Endothelial cell of umbilical vein (primary cell): ENCODE data around the gene AHRR. TPM values are rescaled to one million over a fixed set of nuclear protein-coding genes. Genes with fewer than 3 reads are reported as not detected.

Experiments used
- BruUV-seq: library from RNA; stranded (reverse); fragments of 400-500 nt; replicated peaks from 2 replicates; lab custom pipeline; 2021; lab: Mats Ljungman, UMichigan
- CTCF ChIA-PET: fragments of 300-600, 350-600 bp; sonication (Branson Sonifier 250); formaldehyde crosslinking; loops from one replicate; lab custom pipeline; 2021; ENCODE audit warnings: antibody characterized with exemption, inconsistent platforms; lab: Charles Lee
- POLR2A ChIA-PET: fragments of 300-600, 350-600 bp; sonication (Branson Sonifier 250); formaldehyde crosslinking; loops from one replicate; lab custom pipeline; 2021; ENCODE audit warnings: antibody characterized with exemption, inconsistent platforms; lab: Charles Lee
- DNase-seq: peaks from one replicate; pipeline ENCODE4 v3.0.0-alpha.2; 2011; ENCODE audit warnings: low read depth, low spot score
- FAIRE-seq: peaks from 2 replicates; lab custom pipeline; 2011; peaks lifted over from hg19 to GRCh38; lab: Jason Lieb, UNC
- H2AFZ ChIP-seq: 2 replicates; pipeline ENCODE4 v1.6.0; 2012; ENCODE audit warnings: low read depth, low read length, control low read depth, inconsistent platforms
- H3K27ac ChIP-seq: 2 replicates; pipeline ENCODE4 v1.5.1; 2011; ENCODE audit warnings: low read depth, mild to moderate bottlenecking, control low read depth, low read length, moderate library complexity; ENCODE audit not compliant: insufficient read depth
- H3K27me3 ChIP-seq, 2 experiments: 2 replicates each; pipeline versions ENCODE4 v1.6.0 to v1.6.1; 2011; ENCODE audit warnings: low read length in 2 of 2, mixed read lengths in 1 of 2; ENCODE audit not compliant: control insufficient read depth in 2 of 2, insufficient read depth in 2 of 2
- H3K36me3 ChIP-seq, 2 experiments: 2 replicates in 1 of 2; 3 replicates in 1 of 2; pipeline ENCODE4 v1.5.1; 2011; ENCODE audit warnings: low read length in 2 of 2, mild to moderate bottlenecking in 1 of 2, moderate library complexity in 1 of 2; ENCODE audit not compliant: control insufficient read depth in 2 of 2, insufficient read depth in 2 of 2; ENCODE audit errors: extremely low read depth in 1 of 2
- H3K4me1 ChIP-seq: 3 replicates; pipeline ENCODE4 v1.5.1; 2011; ENCODE audit warnings: mild to moderate bottlenecking, low read length; ENCODE audit not compliant: control insufficient read depth, insufficient read depth; ENCODE audit errors: extremely low read depth
- H3K4me2 ChIP-seq: 2 replicates; pipeline ENCODE4 v1.6.1; 2011; ENCODE audit warnings: low read length, control low read depth, mixed read lengths; ENCODE audit not compliant: insufficient read depth
- H3K4me3 ChIP-seq, 3 experiments: fragments of 200-600 bp in 1 of 3; sonication (generic), shearing (Covaris generic) in 1 of 3; replicated peaks in 1 of 3; 2 replicates each; pipeline ENCODE4 v1.5.1; 2011 to 2016; ENCODE audit warnings: control low read depth in 3 of 3, low read length in 3 of 3, mild to moderate bottlenecking in 2 of 3, inconsistent platforms in 1 of 3, low read depth in 1 of 3, moderate library complexity in 1 of 3; ENCODE audit not compliant: insufficient read depth in 1 of 3
- H3K79me2 ChIP-seq: 2 replicates; pipeline ENCODE4 v1.6.0; 2012; ENCODE audit warnings: low read length, inconsistent platforms; ENCODE audit not compliant: control insufficient read depth, insufficient read depth
- H3K9ac ChIP-seq: replicated peaks from 2 replicates; pipeline ENCODE3; 2011; ENCODE audit warnings: low read length, control low read depth; ENCODE audit not compliant: insufficient read depth; ENCODE audit errors: extremely low read depth
- H3K9me1 ChIP-seq: replicated peaks from 3 replicates; pipeline ENCODE4 v1.6.0; 2011; ENCODE audit warnings: mild to moderate bottlenecking, low read length; ENCODE audit not compliant: control insufficient read depth, insufficient read depth; ENCODE audit errors: extremely low read depth
- H3K9me3 ChIP-seq: replicated peaks from 2 replicates; pipeline ENCODE4 v1.5.1; 2012; ENCODE audit warnings: low read length, inconsistent platforms; ENCODE audit not compliant: control insufficient read depth, insufficient read depth
- H4K20me1 ChIP-seq: replicated peaks from 2 replicates; pipeline ENCODE3; 2011; ENCODE audit warnings: mild to moderate bottlenecking, low read length; ENCODE audit not compliant: control insufficient read depth, insufficient read depth; ENCODE audit errors: extremely low read depth
- CTCF ChIP-seq, 2 donors: IDR thresholded peaks; 1 replicate in 1 of 2; 2 replicates in 1 of 2; pipeline ENCODE4 v1.5.1; 2011; ENCODE audit warnings: low read length in 2 of 2, mild to moderate bottlenecking in 2 of 2, moderate library complexity in 2 of 2, control low read depth in 1 of 2, inconsistent platforms in 1 of 2, low read depth in 1 of 2; ENCODE audit not compliant: insufficient read depth in 1 of 2; ENCODE audit errors: extremely low read depth in 1 of 2
- EZH2 ChIP-seq: IDR thresholded peaks from 2 replicates; pipeline ENCODE4 v1.6.1; 2012; ENCODE audit warnings: borderline replicate concordance, low read depth, mild to moderate bottlenecking, moderate library complexity, low read length, inconsistent platforms; ENCODE audit not compliant: severe bottlenecking
- FOS ChIP-seq: IDR thresholded peaks from 2 replicates; pipeline ENCODE4 v1.6.1; 2011; ENCODE audit warnings: mild to moderate bottlenecking, low read length, moderate library complexity, borderline replicate concordance; ENCODE audit not compliant: insufficient read depth
- GATA2 ChIP-seq: IDR thresholded peaks from 2 replicates; pipeline ENCODE4 v1.7.0; 2011; ENCODE audit warnings: low read depth, mild to moderate bottlenecking, moderate library complexity, mixed read lengths, low read length; ENCODE audit not compliant: insufficient read length, insufficient read depth
- JUN ChIP-seq: IDR thresholded peaks from 2 replicates; pipeline ENCODE4 v1.6.1; 2011; ENCODE audit warnings: borderline replicate concordance, low read depth; ENCODE audit not compliant: insufficient read length, insufficient read depth
- MYC ChIP-seq: IDR thresholded peaks from one replicate; pipeline ENCODE4 v1.6.1; 2011; ENCODE audit warnings: mild to moderate bottlenecking, low read depth, low read length
- POLR2A ChIP-seq: IDR thresholded peaks from 2 replicates; pipeline ENCODE4 v1.6.1; 2012; ENCODE audit warnings: low read depth, mild to moderate bottlenecking, control low read depth, low read length
- POLR2AphosphoS5 ChIP-seq: IDR thresholded peaks from 2 replicates; pipeline ENCODE4 v1.6.1; 2012; ENCODE audit warnings: low read depth, mild to moderate bottlenecking, control low read depth, low read length, moderate library complexity; ENCODE audit not compliant: insufficient read depth
- dilution Hi-C: fragments of 300-500 bp; cut with MboI; formaldehyde crosslinking; loops from one replicate; pipeline ENCODE4 v1.15.0; 2019; ENCODE audit warnings: low sequenced_read_pairs; ENCODE audit not compliant: extremely low pct_ligation_motif_present
- intact Hi-C: fragments of 100-400 bp; cut with micrococcal nuclease; formaldehyde crosslinking; loops from one replicate; pipeline ENCODE4 v1.10.0; 2022
- polyA plus RNA-seq, 4 experiments: library from polyadenylated mRNA; depleted of rRNA in 3 of 4; stranded (reverse) in 3 of 4; unstranded in 1 of 4; fragments of >200 nt; gene quantifications; 2 replicates each; pipeline versions ENCODE4 v1.2.1 to v1.2.3, GENCODE V29; 2011 to 2012; ENCODE audit warnings: missing spikeins in 1 of 4
- total RNA-seq: library from RNA; stranded (reverse); gene quantifications from 2 replicates; pipeline ENCODE4 v1.2.3, GENCODE V29; 2021
- TF ChIP-seq, protein P1 (sequence below): IDR thresholded peaks from 2 replicates; pipeline ENCODE4 v1.6.1; 2011; ENCODE audit not compliant: insufficient read depth, insufficient read length

Gene AHRR
- total and polyA plus RNA-seq, 2 donors (not counting 3 experiments of a cell fraction or from before 2014, with no cell fraction given), result 3.1 to 7.3 TPM

- Histone ChIP-seq H3K9me3 (no peaks in the 10 kb centered on the region), H3K4me3 (no peak overlapping the region), H2AFZ (no peak overlapping the region), H3K9me1 (no peaks in the 10 kb centered on the region), H3K36me3 (no peaks in the 10 kb centered on the region), H3K27ac (no peak overlapping the region), H3K4me2 (no peak overlapping the region), H3K4me1 (no peaks in the 10 kb centered on the region), H4K20me1 (no peaks in the 10 kb centered on the region), H3K79me2 (no peaks in the 10 kb centered on the region), H3K27me3 (no peaks in the 10 kb centered on the region), H3K9ac (no peak overlapping the region)
- CTCF ChIA-PET, result interaction anchor here (0.8 to 1.5 kb wide), 3 partner anchors 10 to 91 kb away, joined by 3 to 4 read pairs (median 3); no protein-coding TSS in a partner anchor
- FAIRE-seq (no peak), DNase-seq (no peak)
- BruUV-seq, result no TSS peak
- POLR2A ChIA-PET, result no interaction called here
- dilution Hi-C loops, result no loop called here
- TF ChIP-seq, protein P1, sequence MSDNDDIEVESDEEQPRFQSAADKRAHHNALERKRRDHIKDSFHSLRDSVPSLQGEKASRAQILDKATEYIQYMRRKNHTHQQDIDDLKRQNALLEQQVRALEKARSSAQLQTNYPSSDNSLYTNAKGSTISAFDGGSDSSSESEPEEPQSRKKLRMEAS, result no peak
- TF ChIP-seq CTCF (IDR thresholded peaks at IDR 0.05; ENCODE audit: extremely low read depth in 1 of 2, insufficient read depth in 1 of 2, low read depth in 1 of 2, low read length in 2 of 2) (no peak), MYC (no peak), EZH2 (no peak), JUN (no peak), POLR2AphosphoS5 (no peak), POLR2A (no peak), FOS (no peak), GATA2 (no peak)
- intact Hi-C loops, result no loop called here
Measured at GRCh38 chr5:355379-355935, 33.9 kb downstream of the AHRR start.
